GM18498 (cell line): ENCODE results near the gene NIN.
A peak's percentile ranks its signal among the peaks of the same experiment; 100 is the strongest.
"Not testable (repeated sequence)": the region's sequence is repeated elsewhere in the genome, so short reads cannot be mapped to it uniquely, and the experiment has no call there.

ENCODE experiments used
- ATAC-seq: cut with Tn5 transposase; IDR thresholded peaks from one replicate; pipeline ENCODE4 v1.9.1; 2021; ENCODE audit warnings: mild to moderate bottlenecking, moderate library complexity; ENCODE audit not compliant: unreplicated experiment

The NIN gene

GRCh38 chr14:50819303-50819702, 11.7 kb downstream of the NIN start:
- ATAC-seq: not testable (repeated sequence)

DNA sequence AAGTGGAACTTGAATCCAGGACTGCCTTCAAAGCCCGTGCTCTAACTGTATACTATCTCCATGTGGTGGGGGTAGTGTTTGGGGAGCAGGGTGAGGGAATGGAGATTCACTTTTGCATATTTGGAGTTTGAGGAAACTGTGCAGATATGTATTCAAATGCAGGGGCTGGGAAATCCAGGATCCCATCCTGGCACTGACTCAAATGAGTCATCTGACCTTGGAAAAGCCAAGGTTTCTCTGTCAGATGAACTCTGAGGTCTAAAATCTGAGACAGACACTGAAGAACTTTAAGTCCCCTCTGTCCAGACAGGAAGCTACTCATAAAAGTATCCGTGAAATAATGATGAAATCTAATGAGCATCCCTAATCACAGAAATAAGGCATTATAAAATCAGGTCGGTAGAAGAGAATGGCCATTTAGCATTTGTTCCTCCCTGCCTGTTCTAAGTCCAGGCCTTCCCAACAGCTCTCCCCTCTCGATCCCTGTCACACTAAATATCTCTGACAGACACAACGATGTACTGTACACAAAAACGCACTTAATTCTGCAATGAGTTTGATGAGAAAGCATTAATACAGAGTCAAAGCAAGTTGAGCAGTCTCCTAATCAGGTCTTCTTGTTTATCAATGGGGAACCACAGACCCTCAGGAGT, 14.4 kb downstream of the NIN start:
- no peak for ATAC-seq

DNA sequence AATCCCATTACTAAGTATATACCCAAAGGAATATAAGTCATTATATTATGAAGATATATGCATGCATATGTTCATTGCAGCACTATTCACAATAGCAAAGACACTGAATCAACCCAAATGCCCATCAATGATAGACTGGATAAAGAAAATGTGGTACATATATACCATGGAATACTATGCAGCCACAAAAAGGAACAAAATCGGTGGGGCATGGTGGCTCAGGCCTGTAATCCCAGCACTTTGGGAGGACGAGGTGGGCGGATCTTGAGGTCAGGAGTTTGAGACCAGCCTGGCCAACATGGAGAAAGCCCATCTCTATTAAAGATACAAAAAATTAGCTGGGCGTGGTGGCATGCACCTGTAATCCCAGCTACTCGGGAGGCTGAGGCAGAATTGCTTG, 15.4 kb downstream of the NIN start:
- not testable (repeated sequence) for ATAC-seq

DNA sequence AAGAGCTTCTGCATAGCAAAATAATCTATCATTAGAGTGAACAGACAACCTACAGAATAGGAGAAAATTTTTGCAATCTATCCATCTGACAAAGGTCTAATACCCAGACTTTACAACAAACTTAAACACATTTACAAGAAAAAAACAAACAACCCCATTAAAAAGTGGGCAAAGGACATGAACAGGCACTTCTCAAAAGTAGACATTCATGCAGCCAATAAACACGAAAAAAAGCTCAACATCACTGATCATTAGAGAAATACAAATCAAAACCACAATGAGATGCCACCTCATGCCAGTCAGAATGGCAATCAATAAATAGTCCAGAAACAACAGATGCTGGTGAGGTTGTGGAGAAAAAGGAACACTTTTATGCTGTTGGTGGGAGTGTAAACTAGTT, 15.9 kb downstream of the NIN start:
- not testable (repeated sequence) for ATAC-seq

- ATAC-seq: no peak
These were observed 16.8 kb downstream of the NIN start for GRCh38 chr14:50814161-50814560.

DNA sequence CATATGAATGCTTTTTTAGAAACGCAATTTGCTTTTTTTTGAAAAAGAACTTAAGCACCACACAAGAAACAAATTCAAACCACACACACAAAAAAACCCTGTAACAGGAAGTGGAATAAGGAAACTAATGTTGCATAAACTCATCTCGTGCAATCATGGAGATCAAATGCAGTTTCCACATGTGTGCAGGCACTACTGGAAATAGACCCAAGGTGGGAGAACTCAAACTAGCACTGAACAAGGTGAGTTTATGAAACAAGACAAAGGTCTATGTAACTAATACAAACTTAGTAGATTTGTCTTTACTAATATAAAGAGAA, 17.5 kb downstream of the NIN start:
- ATAC-seq: peak; percentile 63

DNA sequence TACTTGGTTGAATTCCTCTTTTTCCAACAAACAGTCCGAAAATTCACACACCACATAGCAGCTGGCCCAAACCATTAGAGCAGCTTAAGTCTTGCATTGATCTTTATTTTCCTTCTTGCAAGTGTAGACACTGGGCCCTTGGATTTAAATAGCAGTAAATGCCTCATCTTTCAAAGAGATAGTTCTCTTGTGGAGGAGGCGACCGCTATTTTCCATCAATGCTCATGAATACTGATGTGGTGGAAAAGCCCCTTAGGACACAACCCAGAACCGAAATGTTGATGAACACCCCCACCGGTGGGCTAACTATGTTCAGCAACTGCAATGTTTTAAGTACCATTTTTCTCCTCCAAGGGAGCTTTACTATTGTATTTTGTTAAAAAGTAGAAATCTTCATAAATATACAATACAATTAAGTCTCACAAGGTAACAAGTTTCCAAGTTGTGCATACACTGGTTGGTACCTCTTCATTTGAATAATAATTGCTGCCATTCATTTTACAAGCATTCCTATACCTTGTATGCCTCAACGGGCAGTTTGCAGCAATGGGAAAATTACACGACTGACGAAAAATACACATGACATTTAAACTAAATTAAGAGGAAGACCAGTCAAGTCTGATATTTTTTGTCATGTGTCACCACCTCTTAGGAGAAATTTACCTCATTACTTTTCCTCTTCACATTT, 18.0 kb downstream of the NIN start:
- no peak for ATAC-seq

DNA sequence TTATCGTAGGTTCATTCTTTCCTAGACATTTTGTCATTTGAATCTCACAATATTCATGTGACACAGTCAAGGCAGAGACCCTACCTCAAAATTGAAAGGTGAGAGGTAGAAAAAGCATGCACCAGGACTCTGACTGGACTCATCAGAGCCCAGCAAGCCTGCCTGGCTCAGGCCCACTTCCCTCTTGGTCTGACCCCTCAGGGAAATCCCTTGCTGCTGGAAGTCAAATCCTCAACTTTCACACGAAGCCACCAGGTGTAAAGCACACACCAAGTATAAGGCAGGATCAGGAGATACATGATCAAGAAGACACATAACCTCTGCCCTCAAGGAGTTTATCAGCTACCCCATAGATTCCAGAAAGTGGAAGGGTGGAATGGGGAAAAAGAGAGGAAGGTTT, 18.8 kb downstream of the NIN start:
- no peak for ATAC-seq

- ATAC-seq: no peak
These were observed 22.9 kb downstream of the NIN start for GRCh38 chr14:50808053-50808452.

DNA sequence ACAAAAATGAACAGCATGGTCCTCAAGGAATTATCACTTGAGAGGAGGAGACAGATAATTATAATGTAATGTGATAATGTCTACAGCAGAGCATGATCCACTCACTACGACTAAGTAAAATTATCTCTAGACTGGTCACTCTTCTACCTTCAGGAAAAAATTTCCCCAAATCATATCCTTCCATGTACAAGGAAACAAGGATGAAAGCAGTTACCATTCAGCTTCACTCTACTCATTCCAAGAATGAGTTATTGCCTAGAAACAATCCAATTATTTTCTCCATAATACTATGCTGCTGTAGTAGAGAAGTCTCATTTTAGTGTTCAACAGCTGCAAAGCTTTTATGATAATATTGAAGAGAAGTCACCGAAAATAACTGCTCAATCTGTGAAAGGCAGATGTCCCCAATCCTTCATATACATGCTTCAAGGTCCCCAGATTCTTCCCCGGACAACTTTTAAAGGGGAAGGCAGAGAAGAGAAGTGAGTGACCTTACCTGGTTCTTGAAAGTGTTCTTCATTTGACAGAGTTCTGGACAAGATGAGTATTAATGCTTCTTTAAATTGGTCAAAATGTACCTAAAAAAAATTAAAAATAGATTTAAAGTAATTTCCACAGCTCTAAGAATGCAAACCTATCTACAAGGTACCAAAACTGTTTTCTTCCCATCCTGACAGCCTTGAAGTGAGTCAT, 24.6 kb downstream of the NIN start:
- ATAC-seq: no peak

DNA sequence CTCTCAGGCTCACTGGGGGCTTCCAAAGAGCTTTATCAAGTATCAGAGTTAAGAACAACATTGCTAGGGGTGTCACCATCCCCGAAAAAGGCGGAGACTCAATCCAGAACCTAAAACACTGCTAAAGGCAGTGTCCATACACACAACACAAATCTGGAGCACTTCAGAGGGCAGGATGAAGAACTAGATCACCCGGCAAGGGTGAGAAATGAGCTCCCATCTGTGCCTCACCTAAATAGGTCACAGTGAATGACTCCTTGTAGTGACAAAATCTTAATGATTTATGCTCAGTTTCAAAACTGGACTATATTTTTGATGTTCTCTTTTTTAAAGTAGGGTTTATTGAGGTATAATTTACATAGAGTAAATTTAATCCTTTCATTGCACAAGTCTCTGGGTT, 25.6 kb downstream of the NIN start:
- ATAC-seq: no peak

DNA sequence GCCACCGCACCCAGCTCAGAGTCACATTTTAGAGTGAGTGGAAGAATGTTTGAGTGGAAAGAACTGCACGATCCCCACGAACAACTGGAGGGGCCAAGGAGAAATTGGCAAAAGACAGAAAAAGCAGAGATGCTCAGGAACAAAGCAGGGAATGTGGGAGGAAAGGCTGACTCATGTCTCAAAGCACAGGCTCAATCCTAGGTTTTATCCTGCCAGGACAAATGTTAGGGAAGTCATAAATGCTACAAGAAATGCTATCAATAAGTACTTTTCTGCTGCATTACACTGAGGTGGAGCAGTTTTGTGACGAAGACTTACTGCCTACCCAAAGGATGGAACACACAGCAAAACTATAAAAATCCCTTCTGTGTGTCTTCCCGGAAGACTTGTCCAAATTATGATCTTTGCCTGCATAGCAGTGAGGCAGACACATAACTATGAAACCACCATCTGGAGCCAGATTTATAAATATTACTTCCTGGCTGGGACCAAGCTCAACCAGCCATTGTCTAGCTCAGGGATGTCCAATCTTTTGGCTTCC, 26.7 kb downstream of the NIN start:
- ATAC-seq: no peak

- ATAC-seq: no peak
These were observed 29.3 kb downstream of the NIN start for GRCh38 chr14:50801706-50802105.

- no peak for ATAC-seq
These were observed 30.9 kb downstream of the NIN start for GRCh38 chr14:50800032-50800431.

- peak; percentile 81 for ATAC-seq
These were observed 32.9 kb downstream of the NIN start for GRCh38 chr14:50798048-50798421.

GRCh38 chr14:50797250-50798047, 33.5 kb downstream of the NIN start:
- ATAC-seq: no peak

- no peak for ATAC-seq
These were observed 34.6 kb downstream of the NIN start for GRCh38 chr14:50796390-50796789.

DNA sequence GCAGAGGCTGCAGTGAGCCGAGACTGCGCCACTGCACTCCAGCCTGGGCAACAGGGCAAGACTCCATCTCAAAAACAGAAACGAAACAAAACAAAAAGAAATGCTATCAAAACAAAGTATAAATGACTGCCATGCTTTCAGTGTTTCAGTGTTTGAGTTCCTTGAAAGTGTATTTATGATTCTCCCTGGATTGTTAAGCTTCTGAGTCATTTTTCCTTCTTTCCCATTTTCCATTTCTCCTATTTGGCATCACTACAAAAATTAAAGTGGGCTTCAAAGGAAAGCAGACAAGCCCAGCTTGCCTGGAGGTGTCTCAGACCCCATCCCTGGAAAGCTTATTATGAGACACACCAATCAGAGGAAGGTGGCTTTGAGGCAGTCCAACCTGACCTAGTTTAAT, 35.1 kb downstream of the NIN start:
- ATAC-seq: no peak

GRCh38 chr14:50795142-50795541, 35.8 kb downstream of the NIN start:
- ATAC-seq: no peak

- ATAC-seq: no peak
These were observed 36.8 kb downstream of the NIN start for GRCh38 chr14:50794068-50794645.

GRCh38 chr14:50792634-50793068, 38.3 kb downstream of the NIN start:
- ATAC-seq: no peak
